ENCODE measurements around the gene SCAMP1.

- no peak for TF ChIP-seq EZH2 (IDR thresholded peaks at IDR 0.05; ENCODE audit: insufficient read depth, poor library complexity, severe bottlenecking)
- no peak for TF ChIP-seq EZH2phosphoT487 (IDR thresholded peaks at IDR 0.05; ENCODE audit: insufficient read depth, low read depth)
These were observed 155.3 kb downstream of the SCAMP1 start for GRCh38 chr5:78515670-78516069.
